ENCODE measurements around the gene MANEA.

- TF ChIP-seq HOXA7 (CRISPR knock-in tag; IDR thresholded peaks at IDR 0.05; ENCODE audit: borderline replicate concordance), result no peak
- TF ChIP-seq ZFP3 (tag by site-specific recombination; IDR thresholded peaks at IDR 0.05; ENCODE audit: low read depth), result no peak
- TF ChIP-seq ZNF23 (tag by site-specific recombination; IDR thresholded peaks at IDR 0.05; ENCODE audit: borderline replicate concordance), result no peak
These were observed 7.8 kb upstream of the MANEA start for GRCh38 chr6:95569560-95569959.

Measured in HEK293 (cell line).